Measurements from ENCODE around the gene PRDM12. TPM values are rescaled to one million over a fixed set of nuclear protein-coding genes. Genes with fewer than 3 reads are reported as not detected.
"Not testable (repeated sequence)": the region's sequence is repeated elsewhere in the genome, so short reads cannot be mapped to it uniquely, and the experiment has no call there.

Gene PRDM12
- total RNA-seq, 3 donors from 2014 or later: 0.12 TPM; not detected in 1

- Histone ChIP-seq H3K4me3 (no peak overlapping the region), H3K36me3 (ENCODE audit: low read depth) (no peaks in the 10 kb centered on the region), H3K9me3 (no peaks in the 10 kb centered on the region), H3K4me1 (ENCODE audit: low read depth) (peaks cover 10% of the 10 kb centered on the region)
- no peak for ATAC-seq
- TF ChIP-seq, protein P1, sequence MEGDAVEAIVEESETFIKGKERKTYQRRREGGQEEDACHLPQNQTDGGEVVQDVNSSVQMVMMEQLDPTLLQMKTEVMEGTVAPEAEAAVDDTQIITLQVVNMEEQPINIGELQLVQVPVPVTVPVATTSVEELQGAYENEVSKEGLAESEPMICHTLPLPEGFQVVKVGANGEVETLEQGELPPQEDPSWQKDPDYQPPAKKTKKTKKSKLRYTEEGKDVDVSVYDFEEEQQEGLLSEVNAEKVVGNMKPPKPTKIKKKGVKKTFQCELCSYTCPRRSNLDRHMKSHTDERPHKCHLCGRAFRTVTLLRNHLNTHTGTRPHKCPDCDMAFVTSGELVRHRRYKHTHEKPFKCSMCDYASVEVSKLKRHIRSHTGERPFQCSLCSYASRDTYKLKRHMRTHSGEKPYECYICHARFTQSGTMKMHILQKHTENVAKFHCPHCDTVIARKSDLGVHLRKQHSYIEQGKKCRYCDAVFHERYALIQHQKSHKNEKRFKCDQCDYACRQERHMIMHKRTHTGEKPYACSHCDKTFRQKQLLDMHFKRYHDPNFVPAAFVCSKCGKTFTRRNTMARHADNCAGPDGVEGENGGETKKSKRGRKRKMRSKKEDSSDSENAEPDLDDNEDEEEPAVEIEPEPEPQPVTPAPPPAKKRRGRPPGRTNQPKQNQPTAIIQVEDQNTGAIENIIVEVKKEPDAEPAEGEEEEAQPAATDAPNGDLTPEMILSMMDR (IDR thresholded peaks at IDR 0.05): no peak
- no peak for DNase-seq
- intact Hi-C loops (cut with DNase I, micrococcal nuclease): no loop called here
Measured at GRCh38 chr9:130685104-130685503, 20.7 kb downstream of the PRDM12 start.

DNA sequence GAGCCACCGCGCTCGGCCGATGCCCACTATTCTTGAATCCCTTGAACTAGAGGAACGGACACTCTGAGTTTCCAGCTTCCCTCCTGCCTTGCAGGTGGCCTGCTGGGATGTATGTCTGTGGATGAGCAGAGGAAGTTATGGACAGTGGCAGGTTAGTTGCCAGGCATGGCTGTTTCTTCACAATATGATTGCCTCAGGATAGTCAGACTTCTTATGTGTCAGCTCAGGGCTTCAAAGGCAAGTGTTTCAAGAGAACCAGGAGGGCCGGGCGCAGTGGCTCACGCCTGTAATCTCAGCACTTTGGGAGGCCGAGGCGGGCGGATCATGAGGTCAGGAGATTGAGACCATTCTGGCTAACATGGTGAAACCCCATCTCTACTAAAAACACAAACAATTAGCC lies 21.6 kb downstream of the PRDM12 start:
- H3K9me3 ChIP-seq; DNase-seq; H3K4me1 ChIP-seq (ENCODE audit: low read depth); ATAC-seq; H3K4me3 ChIP-seq; H3K36me3 ChIP-seq (ENCODE audit: low read depth); intact Hi-C loops (cut with DNase I, micrococcal nuclease): not testable (repeated sequence)

GRCh38 chr9:130687615-130688014 lies 23.2 kb downstream of the PRDM12 start:
- Histone ChIP-seq H3K9me3 (no peaks in the 10 kb centered on the region), H3K4me1 (ENCODE audit: low read depth) (no peaks in the 10 kb centered on the region), H3K4me3 (no peak overlapping the region), H3K36me3 (ENCODE audit: low read depth) (no peaks in the 10 kb centered on the region)
- TF ChIP-seq, protein P1 (IDR thresholded peaks at IDR 0.05): no peak
- no peak for ATAC-seq
- intact Hi-C loops (cut with DNase I, micrococcal nuclease): no loop called here
- DNase-seq: no peak

DNA sequence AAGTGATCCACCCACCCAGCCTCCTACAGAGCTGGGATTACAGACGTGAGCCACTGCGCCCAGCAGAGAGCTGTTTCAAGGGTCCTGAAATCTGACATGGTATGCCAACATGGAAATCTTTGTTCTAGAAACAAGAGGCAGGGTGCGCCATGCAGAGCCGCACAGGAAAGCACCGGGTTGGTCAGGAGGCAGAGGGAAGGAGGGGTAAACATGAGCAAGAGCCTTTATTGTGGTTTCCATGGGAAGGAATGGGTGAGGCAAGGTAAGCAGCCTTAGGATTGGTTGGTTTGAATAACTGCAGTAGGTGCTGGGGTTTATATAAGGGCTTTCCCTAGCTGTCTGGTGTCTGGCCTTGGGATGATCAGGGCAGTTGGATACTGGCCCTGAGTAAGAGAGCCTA lies 23.7 kb downstream of the PRDM12 start:
- DNase-seq: no peak
- Histone ChIP-seq H3K4me1 (ENCODE audit: low read depth) (no peaks in the 10 kb centered on the region), H3K4me3 (no peak overlapping the region), H3K9me3 (no peaks in the 10 kb centered on the region), H3K36me3 (ENCODE audit: low read depth) (no peaks in the 10 kb centered on the region)
- intact Hi-C loops (cut with DNase I, micrococcal nuclease): no loop called here
- ATAC-seq: no peak
- TF ChIP-seq, protein P1 (IDR thresholded peaks at IDR 0.05): no peak

- intact Hi-C loops (cut with DNase I, micrococcal nuclease): no loop called here
- TF ChIP-seq, protein P1 (IDR thresholded peaks at IDR 0.05): no peak
- ATAC-seq (peak; percentile 2), DNase-seq (no peak)
- Histone ChIP-seq H3K4me3 (no peak overlapping the region), H3K36me3 (ENCODE audit: low read depth) (no peaks in the 10 kb centered on the region), H3K4me1 (ENCODE audit: low read depth) (peaks cover 5% of the 10 kb centered on the region), H3K9me3 (no peaks in the 10 kb centered on the region)
Measured at GRCh38 chr9:130689572-130689936, 25.2 kb downstream of the PRDM12 start.

GRCh38 chr9:130689937-130690700 lies 25.7 kb downstream of the PRDM12 start:
- TF ChIP-seq, protein P1 (IDR thresholded peaks at IDR 0.05): no peak
- Histone ChIP-seq H3K4me1 (ENCODE audit: low read depth) (peaks cover 10% of the 10 kb centered on the region), H3K4me3 (peak overlapping the region; percentile 21), H3K36me3 (ENCODE audit: low read depth) (no peaks in the 10 kb centered on the region), H3K9me3 (no peaks in the 10 kb centered on the region)
- peak; percentile 86 for ATAC-seq
- intact Hi-C loops (cut with DNase I, micrococcal nuclease): no loop called here
- DNase-seq: peak in 2 of 3 donors; percentile 52 to 93
